Fibroblast of upper back skin (primary cell): ENCODE results near the gene PPM1B.
"Not testable (repeated sequence)": the region's sequence is repeated elsewhere in the genome, so short reads cannot be mapped to it uniquely, and the experiment has no call there.

ENCODE experiments used
- DNase-seq: peaks from one replicate; pipeline ENCODE4 v3.0.0-alpha.2; 2013

PPM1B gene

GRCh38 chr2:44203542-44203941, 34.9 kb downstream of the PPM1B start:
- no peak for DNase-seq

GRCh38 chr2:44205169-44205568, 36.5 kb downstream of the PPM1B start:
- no peak for DNase-seq

GRCh38 chr2:44207102-44207501, 38.4 kb downstream of the PPM1B start:
- DNase-seq: no peak

- DNase-seq: not testable (repeated sequence)
Measured at GRCh38 chr2:44207648-44208047, 39.0 kb downstream of the PPM1B start.

GRCh38 chr2:44210362-44210761, 41.7 kb downstream of the PPM1B start:
- no peak for DNase-seq

GRCh38 chr2:44211183-44211582, 42.5 kb downstream of the PPM1B start:
- DNase-seq: no peak

GRCh38 chr2:44212302-44212701, 43.6 kb downstream of the PPM1B start:
- DNase-seq: no peak

GRCh38 chr2:44215827-44216226, 47.2 kb downstream of the PPM1B start:
- no peak for DNase-seq

- DNase-seq: no peak
Measured at GRCh38 chr2:44218771-44219170, 50.1 kb downstream of the PPM1B start.

GRCh38 chr2:44226753-44227152, 58.1 kb downstream of the PPM1B start:
- DNase-seq: no peak

GRCh38 chr2:44230378-44230777, 61.7 kb downstream of the PPM1B start:
- no peak for DNase-seq

GRCh38 chr2:44233450-44234128, 64.9 kb downstream of the PPM1B start:
- peak; percentile 76 for DNase-seq

- no peak for DNase-seq
Measured at GRCh38 chr2:44237221-44237620, 68.5 kb downstream of the PPM1B start.

- DNase-seq: no peak
Measured at GRCh38 chr2:44242904-44243303, 74.2 kb downstream of the PPM1B start.

GRCh38 chr2:44244135-44244871, 75.6 kb downstream of the PPM1B start:
- DNase-seq: peak; percentile 72

- no peak for DNase-seq
Measured at GRCh38 chr2:44245083-44245861, 76.6 kb downstream of the PPM1B start.

GRCh38 chr2:44246436-44246835, 77.8 kb downstream of the PPM1B start:
- peak; percentile 5 for DNase-seq

GRCh38 chr2:44246840-44247369, 78.2 kb downstream of the PPM1B start:
- DNase-seq: no peak

- DNase-seq: no peak
Measured at GRCh38 chr2:44247924-44248323, 79.2 kb downstream of the PPM1B start.

GRCh38 chr2:44249269-44249668, 80.6 kb downstream of the PPM1B start:
- DNase-seq: not testable (repeated sequence)

- DNase-seq: no peak
Measured at GRCh38 chr2:44250376-44250775, 81.7 kb downstream of the PPM1B start.

- DNase-seq: no peak
Measured at GRCh38 chr2:44254023-44254422, 85.3 kb downstream of the PPM1B start.

- not testable (repeated sequence) for DNase-seq
Measured at GRCh38 chr2:44255704-44256103, 87.0 kb downstream of the PPM1B start.
